ENCODE data around the gene STK25.
"Not testable (repeated sequence)": the region's sequence is repeated elsewhere in the genome, so short reads cannot be mapped to it uniquely, and the experiment has no call there.

Gene STK25

DNA sequence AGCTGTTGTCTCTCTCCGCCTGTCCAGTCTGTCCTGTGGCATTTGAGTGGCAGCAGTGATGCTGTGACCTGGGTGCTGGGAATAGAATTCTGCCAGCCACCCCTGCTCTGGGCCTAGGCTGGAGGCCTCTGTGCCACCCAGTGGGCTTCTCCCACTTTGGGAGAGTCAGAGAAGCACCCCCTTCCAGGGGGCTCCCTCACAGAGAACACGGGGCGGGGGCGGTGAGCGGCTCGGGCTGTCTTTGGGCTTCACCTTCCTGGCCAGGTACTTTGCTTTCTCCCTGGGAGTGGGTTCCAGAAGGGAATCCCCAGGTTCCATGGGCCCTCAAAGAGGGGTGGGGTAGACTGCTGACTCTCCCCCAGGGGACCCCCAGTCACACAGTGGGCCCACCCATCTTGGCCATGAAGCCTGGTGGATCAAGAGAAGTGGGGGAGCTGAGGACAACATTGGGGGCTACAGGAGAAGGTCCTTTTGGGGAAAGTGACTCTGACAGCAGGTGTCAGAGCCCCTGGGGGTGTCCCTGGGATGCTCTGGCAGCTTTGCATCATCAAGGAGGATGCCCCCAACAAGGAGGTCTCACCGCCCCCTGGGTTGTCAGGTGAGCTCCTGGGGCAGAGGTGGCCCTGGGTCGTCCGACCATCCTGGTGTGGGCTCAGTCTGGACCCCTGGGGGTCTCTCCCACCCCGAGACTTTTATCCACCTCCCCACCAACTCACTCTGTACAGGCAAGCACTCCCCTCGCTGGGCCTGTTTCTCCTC is 31.4 kb upstream of the STK25 start:
- DNase-seq, result no peak

DNA sequence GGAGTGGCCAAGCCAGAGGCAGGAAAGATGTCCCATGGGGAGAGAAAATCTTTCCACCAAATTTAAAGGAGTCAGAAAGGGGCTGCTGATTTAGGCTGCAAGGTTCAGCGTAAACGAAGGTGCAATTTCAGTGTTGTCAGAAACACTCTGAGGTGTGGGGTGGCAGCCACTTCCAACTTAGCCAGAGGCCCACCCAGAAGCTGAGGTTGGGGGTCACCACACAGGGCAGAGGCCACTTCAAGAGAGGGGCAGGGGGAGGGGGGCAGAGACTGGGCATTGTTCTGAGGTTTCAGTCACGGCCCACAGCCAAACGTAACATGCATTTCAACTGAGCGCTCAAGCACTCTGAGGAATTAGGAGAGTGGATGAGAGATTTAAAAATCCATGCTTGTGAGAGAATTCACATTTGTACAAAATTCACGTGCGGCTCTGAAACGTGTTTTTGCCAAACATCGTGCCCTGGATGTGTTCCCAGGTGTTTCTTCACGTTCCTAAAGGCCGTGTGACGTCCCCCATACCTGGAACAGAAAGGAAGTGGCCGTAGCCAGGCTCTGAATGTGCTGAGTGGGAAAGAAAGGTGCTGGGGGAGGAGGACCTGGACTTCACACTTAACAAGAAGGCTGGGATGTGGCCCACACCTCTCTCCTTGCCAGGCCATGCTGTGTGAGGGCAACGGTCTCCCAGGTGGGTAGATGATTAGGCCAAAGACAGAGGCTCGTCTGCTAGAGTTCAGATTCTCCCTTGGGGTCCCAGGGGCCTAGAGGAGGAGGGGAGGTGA is 30.6 kb upstream of the STK25 start:
- no peak for DNase-seq

DNA sequence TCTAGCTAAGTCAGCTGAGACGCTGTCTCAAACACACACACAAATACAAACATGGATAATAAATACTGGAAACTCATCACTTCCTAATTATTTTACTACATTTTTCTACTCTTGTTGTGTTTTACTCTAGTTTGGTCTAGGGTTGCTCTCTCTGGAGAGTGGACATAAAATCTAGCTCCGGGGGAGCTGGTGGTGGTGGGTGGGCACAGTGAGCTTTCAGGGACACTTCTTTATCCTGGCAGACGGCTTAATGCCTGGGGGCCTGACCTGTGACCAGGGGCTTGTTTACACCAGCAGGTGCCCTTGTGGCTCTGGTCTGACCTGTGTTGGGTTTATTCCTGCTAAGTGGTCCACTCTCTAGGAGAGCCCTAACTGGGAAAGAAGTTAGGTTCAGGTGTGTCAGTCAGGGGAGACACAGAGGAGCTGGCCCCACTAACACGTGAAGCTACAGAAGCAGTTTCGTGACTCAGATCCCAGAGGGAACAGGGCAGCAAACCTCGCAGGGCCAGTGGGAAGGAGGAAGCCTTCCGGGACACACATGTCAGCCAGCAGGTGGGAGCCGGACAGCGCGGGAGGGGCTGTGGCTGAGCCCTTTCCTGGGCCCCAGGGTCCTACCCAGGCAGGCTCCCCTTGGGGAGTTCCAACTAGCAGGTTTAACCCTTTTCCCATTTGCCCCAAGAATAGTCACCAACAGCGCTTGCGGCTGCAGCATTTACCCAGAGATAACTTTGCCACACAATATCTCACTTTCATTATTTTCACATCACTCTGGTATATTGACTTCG is 27.7 kb upstream of the STK25 start:
- DNase-seq, result no peak

DNA sequence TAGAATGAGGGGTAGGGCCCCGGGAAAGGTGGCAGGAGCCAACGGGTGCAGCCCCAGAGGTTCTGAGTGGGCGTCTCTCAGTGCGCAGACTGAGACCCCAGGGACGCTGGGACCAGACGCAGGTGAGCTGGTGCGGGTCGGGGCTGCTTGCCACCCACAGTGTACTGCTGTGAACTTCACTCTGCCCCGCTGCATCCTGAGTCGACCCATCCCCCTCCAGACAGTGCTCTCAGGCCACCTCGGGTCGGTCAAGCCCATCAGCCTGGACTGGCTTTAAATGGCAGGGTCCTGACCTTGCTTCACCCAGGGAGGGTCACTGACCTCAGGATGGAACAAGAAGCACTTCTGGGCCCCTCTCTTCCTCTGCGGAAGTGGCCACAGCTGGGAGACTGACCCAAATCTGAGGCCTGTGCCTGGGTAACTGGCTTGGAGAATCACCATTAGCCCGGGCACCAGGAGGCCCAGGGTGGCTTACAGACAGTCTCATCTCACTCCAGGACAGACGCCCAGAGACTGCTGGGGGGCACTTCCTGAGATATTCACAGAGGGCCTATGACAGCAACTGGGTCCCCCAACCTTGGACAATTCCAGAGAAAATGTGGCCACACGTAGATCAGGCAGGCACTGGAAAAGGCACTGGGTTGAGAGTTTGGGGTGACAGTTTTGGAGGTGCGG is 26.5 kb upstream of the STK25 start:
- DNase-seq, result no peak

DNA sequence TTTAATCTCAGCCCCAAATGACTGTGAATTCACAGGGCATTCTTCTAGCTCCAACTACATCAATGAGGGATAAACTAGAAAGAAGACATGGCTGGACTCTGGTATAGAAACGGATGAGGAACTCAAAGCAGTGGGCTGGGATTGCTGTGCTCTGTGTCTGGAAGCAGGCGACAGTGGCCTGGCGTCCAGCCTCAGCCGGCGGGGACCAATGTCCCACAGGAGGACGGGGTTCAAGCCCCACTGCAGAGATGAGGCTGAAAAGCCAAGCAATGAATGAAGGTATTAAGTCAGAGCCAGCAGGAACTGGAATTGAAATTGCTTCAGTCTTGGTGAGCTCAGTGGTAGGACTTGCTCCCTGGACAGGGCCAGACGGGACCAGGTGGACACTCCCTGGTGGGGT is 25.9 kb upstream of the STK25 start:
- no peak for DNase-seq

DNA sequence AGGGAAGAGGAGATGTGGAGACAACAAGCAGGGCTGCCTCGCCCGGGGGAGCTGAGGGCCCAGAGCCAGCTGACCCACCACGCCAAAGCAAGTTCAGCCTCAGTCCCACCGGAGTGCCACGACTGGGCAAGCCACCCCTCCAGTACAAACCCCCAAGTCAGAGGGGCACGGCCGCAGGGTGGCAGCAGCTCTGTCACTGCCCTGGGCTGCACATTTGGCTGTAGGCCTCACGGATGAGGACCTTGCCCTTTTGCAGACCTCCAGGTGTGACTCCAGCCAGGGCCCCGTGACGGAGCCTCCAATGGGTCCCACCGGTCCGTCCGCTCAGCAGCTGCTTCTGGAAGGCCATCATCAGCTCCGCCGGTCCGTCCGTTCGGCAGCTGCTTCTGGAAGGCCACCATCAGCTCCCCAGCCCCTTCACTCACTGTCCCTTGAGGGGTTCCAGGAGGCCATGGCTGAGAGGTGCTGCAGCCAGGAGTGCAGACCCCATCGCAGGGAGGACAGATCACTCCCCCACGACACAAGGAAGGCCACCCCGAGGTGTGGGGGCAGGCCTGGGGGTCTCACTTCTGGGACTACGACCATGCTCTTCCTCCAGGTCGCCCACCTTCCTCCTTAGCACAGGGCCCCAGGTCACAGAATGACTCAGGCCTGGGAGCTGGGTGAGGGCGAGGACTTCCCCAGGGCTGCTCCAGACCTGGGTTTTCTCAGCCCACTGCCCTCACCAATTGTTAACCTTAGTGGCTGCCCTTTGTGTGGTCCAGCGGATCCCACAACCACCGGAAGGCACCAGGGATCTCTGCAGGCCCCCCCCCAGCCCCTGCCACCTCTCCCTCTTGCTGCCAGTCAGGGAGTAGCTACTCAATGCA is 24.6 kb upstream of the STK25 start:
- no peak for DNase-seq

DNA sequence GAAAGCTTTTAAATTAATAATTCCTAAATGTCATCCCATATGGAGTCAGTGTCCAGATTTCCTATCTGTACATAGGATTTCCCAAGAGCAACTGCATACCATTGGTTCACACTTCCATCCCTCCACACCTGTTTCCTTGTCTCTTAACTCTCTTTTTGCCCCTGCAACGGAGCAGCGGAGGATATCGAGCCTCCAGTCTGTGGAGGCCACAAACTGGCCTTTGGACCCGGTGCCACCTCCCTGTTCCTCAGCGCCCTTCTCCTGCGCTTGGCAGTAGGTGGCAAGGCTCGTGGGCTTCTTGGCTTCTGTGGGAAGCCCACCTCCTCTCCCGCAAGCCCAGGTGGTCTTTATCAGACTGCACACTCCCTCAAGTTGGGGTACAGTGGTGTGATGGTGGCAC is 23.8 kb upstream of the STK25 start:
- no peak for DNase-seq

DNA sequence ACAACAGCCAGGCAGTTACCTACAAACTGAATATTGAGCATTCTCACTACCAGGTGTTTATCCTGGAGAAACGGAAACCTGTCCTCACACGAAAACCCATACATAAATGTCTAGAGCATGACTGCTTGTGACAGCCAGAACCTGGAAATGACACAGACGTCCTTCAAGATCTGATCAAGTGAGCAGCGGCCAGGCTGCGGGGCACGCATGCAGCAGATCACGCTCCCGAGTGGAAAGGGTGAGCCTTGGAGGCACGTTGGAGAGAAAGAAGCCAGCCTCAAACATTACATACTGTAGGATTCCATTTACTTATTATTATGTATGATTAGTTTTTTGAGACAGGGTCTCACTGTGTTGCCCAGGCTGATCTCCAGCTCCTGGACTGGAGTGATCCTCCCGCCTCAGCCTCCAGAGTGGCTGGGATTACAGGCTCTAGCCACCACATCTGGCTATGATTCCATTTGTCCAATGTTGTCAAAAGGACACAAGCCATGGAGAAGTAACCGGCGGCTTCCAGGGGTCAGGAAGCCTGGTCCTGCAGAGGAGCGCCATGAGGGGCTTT is 22.9 kb upstream of the STK25 start:
- no peak for DNase-seq

DNA sequence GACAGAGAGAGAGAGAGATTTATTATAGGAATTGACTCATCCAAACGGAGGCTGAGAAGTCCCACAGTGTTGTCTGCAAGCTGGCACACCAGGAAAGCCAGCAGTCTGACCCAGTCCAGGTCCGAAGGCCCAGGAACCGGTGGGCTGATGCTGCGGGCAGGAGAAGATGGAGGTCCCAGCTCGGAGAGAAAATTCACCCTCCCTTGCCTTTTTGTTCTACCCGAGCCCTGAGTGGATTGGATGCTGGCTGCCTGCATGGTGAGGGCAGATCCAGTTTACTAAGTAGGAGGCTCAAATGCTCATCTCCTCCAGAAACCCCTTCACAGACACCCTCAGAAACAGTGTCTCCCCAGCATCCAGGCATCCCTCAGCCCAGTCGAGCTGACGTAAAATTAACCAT is 22.2 kb upstream of the STK25 start:
- no peak for DNase-seq

DNA sequence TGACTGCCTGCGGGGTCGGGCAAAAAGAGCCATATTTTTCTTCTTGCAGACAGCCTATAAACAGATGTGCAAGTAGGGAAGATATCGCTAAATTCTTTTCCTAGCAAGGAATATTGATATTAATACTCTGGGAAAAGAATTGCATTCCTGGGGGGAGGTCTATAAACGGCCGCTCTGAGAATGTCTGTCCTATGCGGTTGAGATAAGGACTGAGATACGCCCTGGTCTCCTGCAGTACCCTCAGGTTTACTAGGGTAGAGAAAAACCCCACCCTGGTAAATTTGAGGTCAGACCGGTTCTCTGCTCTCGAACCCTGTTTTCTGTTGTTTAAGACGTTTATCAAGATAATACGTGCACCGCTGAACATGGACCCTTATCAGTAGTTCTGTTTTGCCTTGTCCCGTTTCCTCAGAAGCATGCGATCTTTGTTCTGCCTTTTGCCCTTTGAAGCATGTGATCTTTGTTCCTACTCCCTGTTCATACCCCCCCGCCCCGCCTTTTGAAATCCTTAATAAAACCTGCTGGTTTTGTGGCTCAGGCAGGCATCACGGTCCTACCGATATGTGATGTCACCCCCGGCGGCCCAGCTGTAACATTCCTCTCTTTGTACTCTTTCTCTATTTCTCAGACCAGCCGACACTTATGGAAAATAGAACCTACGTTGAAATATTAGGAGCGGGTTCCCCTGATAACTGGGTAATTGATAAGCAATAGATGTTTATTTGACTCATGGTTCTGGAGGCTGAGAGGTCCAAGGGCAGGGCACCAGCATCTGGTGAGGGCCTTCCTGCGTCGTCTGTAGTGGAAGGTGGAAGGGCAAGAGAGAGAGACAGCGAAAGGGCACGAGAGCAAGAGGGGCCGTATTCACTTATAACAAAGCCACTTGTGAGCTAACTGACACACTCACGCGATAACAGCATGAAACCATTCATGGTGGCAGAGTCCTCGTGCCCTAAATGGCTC is 17.7 kb upstream of the STK25 start:
- not testable (repeated sequence) for DNase-seq

DNA sequence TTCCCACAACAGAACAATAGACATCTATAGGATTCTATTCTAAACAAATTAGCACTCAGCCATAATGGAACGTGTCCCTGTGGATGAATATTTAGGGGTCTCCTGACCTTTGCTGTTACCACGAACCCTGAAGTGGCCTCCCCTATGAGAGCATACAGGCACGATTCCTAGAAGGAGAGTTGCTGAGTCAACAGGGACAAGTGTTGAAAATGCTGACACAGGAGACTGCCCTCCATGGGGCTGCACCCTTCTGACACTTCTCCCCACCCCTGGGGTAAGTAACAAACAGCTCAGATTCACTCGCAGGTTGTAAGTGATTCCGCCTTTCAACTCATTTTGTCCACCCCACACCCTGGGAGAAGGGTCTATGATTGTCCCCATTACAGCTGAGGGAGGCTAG is 14.1 kb upstream of the STK25 start:
- DNase-seq, result no peak

DNA sequence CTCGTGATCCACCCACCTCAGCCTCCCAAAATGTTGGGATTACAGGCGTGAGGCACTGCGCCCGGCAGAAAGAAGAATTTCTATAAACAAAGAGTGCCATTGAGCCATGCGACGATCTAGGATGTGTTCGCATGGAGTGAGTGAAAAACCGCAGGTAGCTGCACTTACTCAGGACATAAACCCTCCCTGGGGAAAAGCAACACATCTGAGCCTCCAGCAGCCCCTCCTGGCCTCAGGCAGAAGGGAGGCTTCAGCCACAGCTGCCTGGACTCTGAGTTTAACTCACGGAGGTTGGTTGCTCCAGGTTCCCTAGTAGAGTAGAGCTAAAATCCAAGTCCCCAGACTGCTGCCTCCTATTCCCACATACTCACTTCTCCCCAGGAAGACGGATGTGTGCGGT is 11.3 kb upstream of the STK25 start:
- DNase-seq, result no peak

DNA sequence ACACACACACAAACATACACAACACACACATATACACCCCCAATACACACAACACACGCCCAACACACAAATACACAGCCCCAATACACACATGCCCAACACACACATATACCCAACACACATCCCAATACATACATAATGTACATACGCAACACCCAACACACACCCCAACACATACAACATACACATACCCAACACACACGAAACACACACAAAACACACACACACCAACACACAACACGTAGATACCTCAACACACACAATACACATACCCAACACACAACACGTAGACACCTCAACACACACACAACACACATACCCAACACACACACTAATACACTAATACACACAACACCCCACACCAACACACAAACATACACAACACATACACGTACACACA is 8.9 kb upstream of the STK25 start:
- DNase-seq, result no peak

DNA sequence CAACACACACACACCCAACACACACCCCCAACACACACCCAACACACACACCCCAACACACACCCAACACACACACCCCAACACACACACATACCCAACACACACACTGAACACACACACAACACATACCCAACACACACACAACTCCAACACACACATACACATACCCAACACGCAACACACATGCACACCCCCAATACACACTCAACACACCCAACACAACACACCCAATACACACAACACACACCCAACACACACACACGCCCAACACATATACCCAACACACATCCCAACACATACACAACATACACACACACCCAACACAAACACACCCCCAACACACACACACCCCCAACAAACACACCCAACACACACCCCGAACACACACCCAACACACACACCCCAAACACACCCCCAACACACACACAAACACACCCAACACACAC is 8.2 kb upstream of the STK25 start:
- no peak for DNase-seq

DNA sequence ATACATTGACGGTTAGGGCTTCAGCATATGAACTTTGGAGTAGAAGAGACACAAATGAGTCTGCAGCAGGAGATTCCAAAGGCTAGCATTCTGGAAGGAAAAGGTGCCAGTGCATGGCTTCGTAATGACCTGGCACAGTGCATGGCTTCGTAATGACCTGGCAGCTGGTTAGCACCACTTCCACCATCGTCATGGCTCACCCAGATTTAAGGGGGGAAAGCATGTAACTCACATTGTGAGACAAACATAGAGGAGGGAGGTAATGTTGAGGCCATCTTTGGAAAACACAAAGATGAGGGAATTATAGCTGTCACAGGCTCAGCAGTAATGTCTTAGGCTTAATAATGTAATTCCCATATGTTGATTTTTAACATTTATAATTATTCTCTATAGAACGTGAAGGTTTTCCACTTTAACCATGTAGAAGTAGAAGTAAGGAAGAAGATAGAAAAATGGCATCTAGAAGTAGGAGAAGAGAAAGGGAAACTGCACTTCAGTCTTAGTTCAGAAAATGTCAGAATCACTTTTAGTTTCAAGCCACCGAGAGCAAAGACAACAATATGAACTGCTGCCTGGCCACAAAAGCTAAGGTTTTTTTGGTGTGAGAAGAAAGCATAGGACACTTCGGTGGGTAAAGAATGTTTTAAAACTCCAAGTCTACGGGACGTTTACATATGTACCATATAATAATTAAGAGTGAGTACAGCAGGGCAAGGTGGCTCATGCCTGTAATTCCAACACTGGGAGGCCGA is 6.8 kb upstream of the STK25 start:
- DNase-seq, result no peak

DNA sequence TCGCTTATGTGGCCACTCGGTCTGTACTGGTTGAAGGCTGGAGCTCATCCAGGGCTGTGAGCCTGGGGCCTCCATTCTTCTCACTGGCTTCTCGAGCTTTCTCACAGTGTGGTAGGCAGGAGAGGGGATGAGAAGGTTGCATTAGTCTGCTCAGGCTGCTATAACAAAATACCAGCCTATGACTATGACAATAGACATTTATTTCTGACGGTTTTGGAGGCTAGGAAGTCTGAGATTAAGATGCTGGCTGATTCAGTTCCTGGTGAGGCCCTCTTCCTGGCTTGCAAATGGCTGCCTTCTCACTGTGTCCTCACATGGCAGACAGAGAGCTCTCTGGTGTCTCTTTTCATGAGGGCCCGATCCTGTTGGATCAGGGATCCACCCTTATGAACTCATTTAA is 6.2 kb upstream of the STK25 start:
- no peak for DNase-seq

DNA sequence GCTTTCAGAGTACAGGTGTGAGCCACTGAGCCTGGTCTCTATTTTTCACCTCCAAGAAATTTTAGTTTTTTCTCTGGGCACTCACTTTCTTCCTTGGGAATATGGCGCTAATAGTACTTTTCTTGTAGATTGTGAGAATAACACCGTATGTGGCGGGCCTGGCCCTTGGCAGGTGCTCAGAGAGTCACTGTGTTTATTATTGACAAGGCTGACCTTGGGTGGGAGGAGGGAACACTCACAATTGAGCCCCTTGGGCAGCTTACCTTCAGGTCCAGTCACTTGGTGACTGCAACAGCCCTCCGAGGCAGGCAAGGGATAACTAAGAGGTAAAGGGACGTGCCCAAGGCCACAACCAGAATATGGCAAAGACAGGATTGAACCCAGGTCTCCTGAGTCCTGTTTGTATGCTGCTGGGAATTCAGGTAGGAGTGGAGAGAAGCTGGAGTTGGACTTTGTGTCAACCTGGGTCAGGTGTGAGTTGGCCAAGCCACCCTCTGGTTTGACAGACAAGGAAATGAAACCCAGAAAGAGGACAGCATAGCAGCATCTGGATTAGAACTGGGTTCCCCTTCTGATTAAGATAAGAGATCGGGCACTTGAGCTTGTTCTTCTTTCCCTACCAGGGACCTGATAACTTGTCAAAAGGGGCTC is 2.8 kb upstream of the STK25 start:
- DNase-seq, result no peak

DNA sequence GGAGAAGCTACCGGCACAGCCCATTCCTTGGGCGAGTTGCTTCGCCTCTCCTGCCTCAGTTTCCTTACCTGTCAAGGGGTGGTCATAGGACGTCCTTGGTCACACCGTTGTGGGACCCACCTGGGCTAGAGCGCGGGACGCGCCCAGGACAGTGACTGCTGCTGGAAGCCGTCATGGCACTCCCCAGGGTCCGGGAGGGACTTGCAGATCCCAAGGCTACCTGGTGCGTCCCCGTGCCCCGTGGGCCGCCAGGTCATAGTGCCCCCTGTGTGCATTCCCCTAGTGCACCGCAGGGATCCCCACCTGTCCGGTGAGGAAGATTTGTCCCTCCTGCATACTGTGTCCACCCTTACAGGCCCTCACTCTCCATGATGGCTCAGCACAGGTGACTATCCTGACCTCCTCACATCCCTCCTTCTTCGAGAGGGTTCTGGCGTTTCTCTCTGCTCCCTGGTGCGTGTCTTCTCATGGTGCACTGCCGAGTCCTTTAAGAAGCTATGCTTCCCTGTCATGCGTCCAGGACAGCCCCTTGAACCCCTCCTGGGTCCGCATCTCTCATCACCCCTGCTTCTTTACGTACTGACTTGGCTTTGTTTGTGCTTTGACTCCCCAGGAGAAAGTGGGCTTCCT is 886 bp upstream of the STK25 start:
- DNase-seq, result no peak

Data from NCI-H2081 (cell line).